ENCODE results near the gene TRAF2.

TRAF2 gene

DNA sequence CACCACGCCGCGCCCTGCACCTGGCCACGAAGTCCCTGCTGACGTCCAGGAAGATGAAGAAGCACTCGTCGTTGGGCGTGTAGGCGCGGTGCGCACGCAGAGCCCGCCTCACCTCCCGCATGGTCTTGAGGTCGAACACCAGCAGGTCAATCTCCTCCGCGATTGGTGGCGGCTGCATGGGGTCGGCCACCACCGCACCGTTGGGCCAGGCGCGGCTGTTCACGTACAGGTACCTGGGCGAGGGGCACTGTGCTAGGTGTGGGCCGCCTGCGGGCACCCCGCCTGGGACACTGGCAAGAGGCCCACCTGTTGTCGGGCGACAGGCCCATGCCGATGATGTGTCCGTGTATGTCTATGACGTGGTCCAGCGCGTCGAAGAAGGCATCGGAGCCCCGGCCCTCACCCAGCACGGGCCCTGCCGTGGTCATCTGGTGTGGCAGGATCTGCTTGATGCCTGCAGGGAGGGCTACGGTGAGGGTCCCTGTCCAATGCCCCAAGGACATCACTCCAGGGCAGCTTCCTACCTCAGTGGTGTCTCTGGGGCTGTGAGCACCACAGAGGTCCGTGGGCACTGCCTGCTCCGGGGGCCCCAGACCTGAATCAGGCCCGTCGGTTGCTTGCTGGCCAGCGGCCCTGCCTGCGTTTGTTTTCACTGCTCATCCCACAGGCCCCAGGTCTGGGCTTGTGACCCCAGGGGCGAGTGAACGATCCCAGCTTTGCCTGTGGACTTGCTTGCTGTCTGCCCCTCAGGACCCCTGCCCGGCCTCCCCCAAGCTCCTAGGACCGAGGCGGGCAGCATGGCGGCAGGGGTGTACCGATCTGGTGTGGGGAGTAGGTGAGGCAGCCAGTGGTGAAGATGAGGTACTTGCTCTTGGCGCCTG lies 55.2 kb downstream of the TRAF2 start:
- ChIA-PET POLR2A (ENCODE audit: low non-redundant PET) (no interaction called here), CTCF (interaction anchor here (0.7 to 1.0 kb wide), 2 partner anchors 33 to 88 kb away, joined by 3 to 6 read pairs; no protein-coding TSS in a partner anchor)
- peak overlapping the region; percentile 89; the same call in 1 of the 2 replicates for H3K27ac ChIP-seq
- DNase-seq (ENCODE audit: low spot score): no peak
- TF ChIP-seq, protein P1, sequence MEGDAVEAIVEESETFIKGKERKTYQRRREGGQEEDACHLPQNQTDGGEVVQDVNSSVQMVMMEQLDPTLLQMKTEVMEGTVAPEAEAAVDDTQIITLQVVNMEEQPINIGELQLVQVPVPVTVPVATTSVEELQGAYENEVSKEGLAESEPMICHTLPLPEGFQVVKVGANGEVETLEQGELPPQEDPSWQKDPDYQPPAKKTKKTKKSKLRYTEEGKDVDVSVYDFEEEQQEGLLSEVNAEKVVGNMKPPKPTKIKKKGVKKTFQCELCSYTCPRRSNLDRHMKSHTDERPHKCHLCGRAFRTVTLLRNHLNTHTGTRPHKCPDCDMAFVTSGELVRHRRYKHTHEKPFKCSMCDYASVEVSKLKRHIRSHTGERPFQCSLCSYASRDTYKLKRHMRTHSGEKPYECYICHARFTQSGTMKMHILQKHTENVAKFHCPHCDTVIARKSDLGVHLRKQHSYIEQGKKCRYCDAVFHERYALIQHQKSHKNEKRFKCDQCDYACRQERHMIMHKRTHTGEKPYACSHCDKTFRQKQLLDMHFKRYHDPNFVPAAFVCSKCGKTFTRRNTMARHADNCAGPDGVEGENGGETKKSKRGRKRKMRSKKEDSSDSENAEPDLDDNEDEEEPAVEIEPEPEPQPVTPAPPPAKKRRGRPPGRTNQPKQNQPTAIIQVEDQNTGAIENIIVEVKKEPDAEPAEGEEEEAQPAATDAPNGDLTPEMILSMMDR (conservative IDR thresholded peaks at IDR 0.05; ENCODE audit: low read depth): no peak

DNA sequence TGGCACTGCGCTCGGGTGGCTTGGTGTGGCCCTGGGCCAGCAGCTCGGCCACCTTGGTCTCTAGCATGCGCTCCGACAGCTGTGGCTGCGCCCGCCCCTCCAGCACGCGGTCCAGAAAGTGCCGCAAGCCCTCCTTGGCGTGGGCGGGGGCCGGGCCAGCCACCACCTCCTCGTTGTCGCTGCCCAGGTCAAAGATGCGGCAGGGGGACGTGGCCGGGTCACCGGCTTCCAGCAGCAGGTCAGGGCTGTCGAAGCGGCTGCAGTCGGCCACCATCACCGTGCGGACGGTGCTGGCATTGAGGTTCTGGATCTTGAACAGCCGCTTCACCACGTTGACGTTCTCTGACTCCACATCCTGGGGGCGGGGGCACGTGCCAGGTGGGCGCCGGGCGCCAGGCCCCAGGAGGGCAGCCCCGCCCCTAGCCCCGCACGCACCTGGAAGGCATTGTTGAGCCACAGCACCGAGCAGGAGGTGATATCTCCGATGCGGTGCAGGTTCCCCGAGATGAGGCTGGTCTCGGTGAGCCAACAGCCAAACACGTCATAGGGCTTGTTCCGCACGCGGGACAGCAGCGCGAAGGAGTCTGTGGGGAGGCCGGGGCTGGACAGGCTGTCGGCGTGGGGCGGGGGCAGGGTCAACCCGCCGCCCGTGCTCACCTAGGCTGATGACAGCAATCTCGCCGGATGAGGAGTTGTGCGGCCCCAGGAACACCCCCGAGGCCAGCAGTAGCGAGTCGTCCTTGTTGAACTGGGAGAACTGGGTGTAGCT lies 56.0 kb downstream of the TRAF2 start:
- ChIA-PET CTCF (interaction anchor here (0.6 to 1.0 kb wide), 4 partner anchors 34 to 87 kb away, joined by 3 to 6 read pairs (median 3); no protein-coding TSS in a partner anchor), POLR2A (ENCODE audit: low non-redundant PET) (no interaction called here)
- H3K27ac ChIP-seq: peak overlapping the region; percentile 89
- TF ChIP-seq, protein P1 (conservative IDR thresholded peaks at IDR 0.05; ENCODE audit: low read depth): no peak
- DNase-seq (ENCODE audit: low spot score): no peak

DNA sequence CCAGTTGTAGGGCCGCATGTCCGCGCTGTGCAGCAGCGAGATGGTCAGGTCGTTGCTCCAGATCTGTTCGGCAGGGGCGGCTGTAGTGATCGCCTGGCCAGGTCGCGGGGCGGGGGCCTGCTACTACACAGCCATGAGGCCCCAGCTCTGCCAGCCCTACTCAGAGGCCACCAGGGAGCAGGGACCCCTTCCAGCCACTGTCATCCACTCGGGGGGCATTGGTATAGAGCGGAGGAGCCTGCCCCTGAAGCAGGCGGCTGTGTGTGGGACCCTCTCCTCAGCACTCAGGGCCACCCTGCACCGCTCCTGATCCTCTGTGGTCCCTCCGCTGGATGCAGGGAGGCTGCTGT lies 56.5 kb downstream of the TRAF2 start:
- POLR2A ChIA-PET (ENCODE audit: low non-redundant PET): interaction anchor here (0.7 kb wide), 1 partner anchor 12 kb away, joined by 6 read pairs; no protein-coding TSS in a partner anchor
- peak overlapping the region; percentile 89 for H3K27ac ChIP-seq
- DNase-seq (ENCODE audit: low spot score): no peak
- CTCF ChIA-PET: interaction anchor here (0.6 to 5.9 kb wide), 4 partner anchors 77 to 94 kb away, joined by 3 to 97 read pairs (median 3); no protein-coding TSS in a partner anchor
- TF ChIP-seq, protein P1 (conservative IDR thresholded peaks at IDR 0.05; ENCODE audit: low read depth): no peak

DNA sequence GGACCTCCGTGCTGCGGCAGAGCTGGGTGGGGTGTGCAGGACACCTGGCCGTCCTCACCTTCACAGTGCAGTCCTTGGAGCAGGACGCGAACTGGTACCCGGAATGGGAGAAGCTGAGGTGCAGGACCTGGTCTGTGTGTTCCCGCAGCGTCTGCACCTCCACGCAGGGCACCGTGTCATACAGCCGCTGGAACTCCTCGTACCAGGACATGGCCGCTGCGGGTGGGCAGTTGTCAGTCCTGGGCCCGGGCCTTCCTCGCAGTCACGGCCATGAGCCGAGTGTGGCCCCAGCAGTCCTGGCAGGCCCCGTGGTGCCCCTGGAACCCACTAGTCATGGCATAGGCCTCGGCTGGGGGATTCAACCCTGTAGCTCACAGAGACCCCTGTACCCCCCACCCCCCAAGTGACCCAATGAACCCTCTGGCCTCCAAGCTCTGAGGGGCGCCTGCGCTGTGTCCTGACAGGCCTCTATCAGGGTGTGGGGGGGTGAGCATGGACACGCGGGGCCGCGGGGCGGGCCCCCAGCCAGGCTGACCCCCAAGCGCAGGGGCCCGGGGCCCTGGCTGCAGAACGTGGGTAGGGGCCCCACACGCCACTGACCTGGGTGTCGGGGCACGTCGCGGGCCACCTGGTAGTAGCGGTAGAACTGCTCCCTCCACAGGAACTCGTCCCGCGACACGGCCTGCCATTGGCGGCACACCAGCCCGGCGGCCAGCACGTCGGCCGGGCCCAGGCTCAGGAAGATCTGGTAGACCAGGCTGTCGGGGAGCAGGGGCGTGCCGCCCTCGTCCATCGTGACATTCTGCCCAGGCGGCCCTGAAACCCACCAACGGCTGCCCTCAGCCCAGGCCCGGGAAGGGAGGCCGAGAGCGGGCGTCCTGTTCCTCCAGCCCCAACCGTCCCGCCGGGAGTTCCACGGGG lies 57.2 kb downstream of the TRAF2 start:
- POLR2A ChIA-PET (ENCODE audit: low non-redundant PET): interaction anchor here (0.6 to 0.7 kb wide), 2 partner anchors 13 to 189 kb away, joined by 4 to 6 read pairs; no protein-coding TSS in a partner anchor
- CTCF ChIA-PET: interaction anchor here (0.6 to 5.9 kb wide), 16 partner anchors 13 to 313 kb away, joined by 3 to 97 read pairs (median 3); partner anchors contain the start of gene LCNL1
- TF ChIP-seq, protein P1 (conservative IDR thresholded peaks at IDR 0.05; ENCODE audit: low read depth): no peak
- DNase-seq (ENCODE audit: low spot score): peak; percentile 76
- peak overlapping the region; percentile 89 for H3K27ac ChIP-seq

DNA sequence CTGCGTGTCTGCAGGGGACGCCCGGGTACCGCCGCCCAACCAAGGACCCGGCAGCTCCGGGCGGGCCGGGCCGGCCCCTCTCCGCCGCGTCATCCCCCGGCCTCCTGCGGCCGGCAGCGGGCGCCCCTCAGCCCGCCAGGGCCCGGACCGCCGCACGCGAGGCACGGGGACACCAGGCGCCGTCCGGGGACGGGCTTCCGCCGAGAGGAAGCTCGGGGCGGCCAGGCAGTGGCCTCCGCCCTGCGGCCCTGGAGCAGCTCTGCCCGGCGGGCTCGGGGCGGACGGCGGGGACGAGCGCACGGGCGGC lies 57.8 kb downstream of the TRAF2 start:
- CTCF ChIA-PET: interaction anchor here (0.6 to 5.9 kb wide), 13 partner anchors 14 to 313 kb away, joined by 3 to 97 read pairs (median 3); partner anchors contain the start of gene LCNL1
- peak overlapping the region; percentile 89 for H3K27ac ChIP-seq
- TF ChIP-seq, protein P1 (conservative IDR thresholded peaks at IDR 0.05; ENCODE audit: low read depth): no peak
- DNase-seq (ENCODE audit: low spot score): peak; percentile 61
- POLR2A ChIA-PET (ENCODE audit: low non-redundant PET): interaction anchor here (0.6 kb wide), 1 partner anchor 188 kb away, joined by 4 read pairs; no protein-coding TSS in a partner anchor
